GM12891 (cell line): ENCODE data around the gene FBXL7.

Experiments used
- PAX5 ChIP-seq: IDR thresholded peaks from 2 replicates; pipeline ENCODE4 v1.6.1; 2011; ENCODE audit warnings: low read length, moderate library complexity, mild to moderate bottlenecking; ENCODE audit not compliant: insufficient read depth, severe bottlenecking
- POLR2A ChIP-seq: IDR thresholded peaks from 2 replicates; pipeline ENCODE4 v1.6.1; 2011; ENCODE audit warnings: low read depth, low read length, control low read depth
- POLR2AphosphoS5 ChIP-seq: IDR thresholded peaks from 2 replicates; pipeline ENCODE4 v1.6.1; 2011; ENCODE audit warnings: low read depth, low read length, control low read depth
- SPI1 ChIP-seq: IDR thresholded peaks from 2 replicates; pipeline ENCODE4 v1.6.1; 2011; ENCODE audit warnings: low read depth, low read length, control low read depth
- TAF1 ChIP-seq: IDR thresholded peaks from 2 replicates; pipeline ENCODE4 v1.6.1; 2011; ENCODE audit warnings: low read depth, low read length, control low read depth

GRCh38 chr5:15535938-15536337 is 36.0 kb downstream of the FBXL7 start:
- TF ChIP-seq POLR2A (no peak), POLR2AphosphoS5 (no peak), TAF1 (no peak), SPI1 (no peak), PAX5 (no peak)
